Forelimb muscle (tissue), 1 donor: ENCODE data around the gene PRKCI. TPM values are rescaled to one million over a fixed set of nuclear protein-coding genes. Genes with fewer than 3 reads are reported as not detected.
"Not testable (repeated sequence)": the region's sequence is repeated elsewhere in the genome, so short reads cannot be mapped to it uniquely, and the experiment has no call there.

ENCODE experiments used
- DNase-seq: peaks from one replicate; pipeline ENCODE4 v3.0.0-alpha.2; 2013; ENCODE audit warnings: low read depth
- polyA plus RNA-seq: library from polyadenylated mRNA; unstranded; fragments of 120-200 nt; gene quantifications from one replicate; pipeline ENCODE4 v1.2.1, GENCODE V29; 2013; ENCODE audit not compliant: insufficient read length

The PRKCI gene
- polyA plus RNA-seq, 1 donor, result 17.6 TPM

- DNase-seq, result not testable (repeated sequence)
These were observed 120.0 kb downstream of the PRKCI start for GRCh38 chr3:170342273-170342672.

DNA sequence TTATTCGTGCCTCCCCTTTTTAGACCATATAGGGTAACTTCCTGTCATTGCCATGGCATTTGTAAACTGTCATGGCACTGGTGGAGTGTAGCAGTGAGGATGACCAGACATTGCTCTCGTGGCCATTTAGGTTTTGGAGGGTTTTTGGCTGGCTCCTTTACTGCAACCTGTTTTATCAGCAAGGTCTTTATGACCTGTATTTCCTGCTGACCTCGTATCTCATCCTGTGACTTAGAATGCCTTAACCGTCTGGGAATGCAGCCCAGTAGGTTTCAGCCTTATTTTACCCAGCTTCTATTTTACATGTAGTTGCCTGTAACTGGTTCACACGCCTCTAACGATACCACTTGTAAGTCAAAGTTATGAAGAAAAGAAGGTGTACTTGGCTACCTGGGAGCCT, 121.6 kb downstream of the PRKCI start:
- not testable (repeated sequence) for DNase-seq

- DNase-seq, result no peak
These were observed 122.7 kb downstream of the PRKCI start for GRCh38 chr3:170344971-170345370.

DNA sequence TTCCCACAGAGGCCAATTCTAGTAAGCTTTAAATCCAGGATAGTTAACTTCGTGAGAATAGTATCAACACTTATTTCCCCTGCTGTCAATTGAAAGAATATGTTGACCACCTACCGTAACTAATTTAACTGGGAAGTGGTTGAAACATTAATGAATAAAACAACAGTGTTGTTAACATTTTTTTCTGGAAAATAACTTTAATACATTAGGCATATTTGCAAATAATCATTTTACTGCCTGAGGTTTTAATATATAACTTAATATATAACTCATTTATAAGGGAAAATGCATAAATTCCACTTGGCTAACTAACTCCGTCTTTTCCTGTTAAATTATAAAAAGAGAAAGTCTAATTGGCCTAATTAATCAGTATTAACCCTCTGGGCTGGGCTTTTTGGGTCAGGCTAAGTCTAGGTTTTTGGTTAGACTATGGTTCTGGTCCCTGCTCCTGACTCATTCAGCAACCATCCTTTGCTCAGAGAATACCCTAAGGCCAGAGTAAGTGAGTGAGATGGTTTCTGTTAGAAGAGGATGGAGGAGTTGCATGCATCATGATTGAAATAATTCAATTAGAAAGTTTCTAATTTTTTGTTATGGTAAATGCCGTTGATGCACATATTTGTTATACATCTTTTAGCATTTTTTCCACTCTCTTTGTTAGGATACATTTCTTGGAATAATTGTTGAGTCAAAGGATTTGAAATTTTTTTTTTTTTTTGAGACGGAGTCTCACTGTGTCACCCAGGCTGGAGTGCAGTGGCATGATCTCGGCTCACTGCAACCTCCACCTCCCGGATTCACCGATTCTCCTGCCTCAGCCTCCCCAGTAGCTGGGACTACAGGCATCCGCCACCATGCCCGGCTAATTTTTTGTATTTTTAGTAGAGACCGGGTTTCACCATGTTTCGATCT, 124.5 kb downstream of the PRKCI start:
- DNase-seq, result no peak

- DNase-seq, result no peak
These were observed 128.5 kb downstream of the PRKCI start for GRCh38 chr3:170350515-170351413.

DNA sequence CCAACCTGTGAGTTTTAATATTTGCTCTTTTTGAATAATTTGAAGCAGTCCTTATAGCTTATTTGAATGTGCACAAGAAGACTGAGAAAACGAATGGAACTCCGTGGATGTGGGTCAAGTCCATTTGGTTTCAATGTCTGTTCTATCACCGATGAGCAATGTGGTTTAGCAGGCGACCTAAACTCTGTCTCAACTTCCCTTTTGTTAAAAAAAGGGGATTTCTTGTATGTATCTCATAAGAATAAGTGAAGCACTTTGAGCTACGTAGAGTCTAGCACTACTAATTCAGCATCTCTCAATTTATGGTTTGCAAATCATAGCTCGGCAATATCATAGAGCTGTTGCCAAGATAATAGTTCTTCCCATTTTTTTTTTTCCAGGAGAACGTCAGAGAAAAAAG, 130.7 kb downstream of the PRKCI start:
- no peak for DNase-seq

- DNase-seq, result no peak
These were observed 131.3 kb downstream of the PRKCI start for GRCh38 chr3:170353485-170353884.

DNA sequence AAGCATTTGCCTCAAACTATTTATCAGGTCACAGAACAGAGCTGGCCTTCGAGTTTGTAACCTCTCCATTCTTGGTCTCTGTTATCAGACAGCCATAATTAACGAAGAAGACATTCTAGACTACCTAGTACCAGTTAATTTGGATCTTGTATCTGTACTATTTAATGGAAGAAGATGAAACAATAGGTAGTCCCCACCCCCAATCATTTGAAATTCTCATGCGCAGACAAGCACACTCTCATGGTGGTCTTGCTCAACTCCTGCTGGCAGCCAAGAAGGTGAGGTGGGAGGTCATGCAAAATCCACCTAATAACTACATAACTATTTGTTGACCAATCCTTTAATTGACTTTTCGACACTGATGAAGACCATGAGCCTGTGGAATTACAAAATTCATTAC, 132.5 kb downstream of the PRKCI start:
- DNase-seq, result no peak

Other genes with a start within 250 kb of the PRKCI start
- 2.7 TPM for gene GPR160, start 184.4 kb upstream of the PRKCI start, polyA plus RNA-seq
- 18.4 TPM for gene PHC3, start 40.7 kb upstream of the PRKCI start, polyA plus RNA-seq
- gene SKIL, start 135.3 kb downstream of the PRKCI start, polyA plus RNA-seq, result 28.2 TPM
- 1.7 TPM for gene CLDN11, start 196.4 kb downstream of the PRKCI start, polyA plus RNA-seq